ENCODE measurements around the gene TUBB4B.

Gene TUBB4B

DNA sequence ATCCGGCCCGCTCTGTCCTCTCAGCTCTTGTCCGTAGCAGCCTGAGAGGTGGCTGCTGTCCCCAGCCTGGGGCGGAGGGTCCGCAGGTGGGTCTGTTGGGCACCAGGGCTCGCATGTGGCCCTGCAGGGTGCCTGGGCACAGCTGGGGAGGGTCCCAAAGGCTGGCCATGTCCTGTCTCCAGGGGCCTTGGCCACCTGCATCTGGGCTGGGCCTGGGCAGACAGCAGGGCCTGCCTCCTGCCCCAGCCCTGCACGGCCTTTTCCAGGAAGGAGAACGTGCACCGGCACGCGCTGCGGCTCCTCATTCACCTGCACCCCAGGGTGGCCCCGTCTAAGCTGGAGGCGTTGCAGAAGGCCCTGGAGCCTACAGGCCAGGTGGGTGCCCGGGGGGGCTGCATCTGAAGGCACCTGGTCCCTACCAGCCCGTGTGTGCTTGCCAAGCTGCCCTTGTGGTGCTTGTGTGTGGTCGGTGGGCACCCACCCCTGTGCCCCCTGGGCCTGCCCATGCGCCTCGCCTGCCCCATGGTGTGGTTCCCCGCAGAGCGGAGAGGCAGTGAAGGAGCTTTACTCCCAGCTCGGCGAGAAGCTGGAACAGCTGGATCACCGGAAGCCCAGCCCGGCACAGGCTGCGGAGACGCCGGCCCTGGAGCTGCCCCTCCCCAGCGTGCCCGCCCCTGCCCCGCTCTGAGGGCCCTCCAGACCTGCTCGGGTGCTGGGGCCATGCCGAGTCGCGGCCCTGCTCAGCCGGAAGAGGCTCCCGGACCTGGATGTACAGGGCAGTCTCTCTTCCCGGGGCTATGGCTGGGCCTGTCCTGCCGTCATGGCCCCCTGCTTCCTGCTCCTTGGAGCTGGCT lies 31.4 kb downstream of the TUBB4B start:
- no peak for DNase-seq (ENCODE audit: low read depth)

DNA sequence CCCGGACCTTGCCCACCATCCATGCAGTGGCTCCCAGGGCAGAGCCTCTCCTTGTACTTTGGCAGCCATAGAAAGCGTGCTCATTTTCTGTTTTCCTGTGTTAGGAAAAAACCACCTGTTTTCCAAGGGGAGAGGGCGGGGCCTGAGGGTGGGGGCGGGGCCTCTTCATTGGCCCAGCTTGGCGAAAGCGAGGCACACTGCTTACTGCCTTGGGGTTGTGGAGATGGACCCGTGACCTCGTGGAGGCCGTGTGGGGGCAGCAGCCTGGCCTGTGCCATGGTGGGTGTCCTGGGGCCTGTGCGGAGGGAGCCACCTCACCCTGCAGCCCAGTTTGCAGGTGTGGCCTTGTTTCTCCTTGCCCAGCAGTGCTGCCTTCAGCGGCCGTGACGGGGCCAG lies 32.0 kb downstream of the TUBB4B start:
- DNase-seq (ENCODE audit: low read depth), result no peak

DNA sequence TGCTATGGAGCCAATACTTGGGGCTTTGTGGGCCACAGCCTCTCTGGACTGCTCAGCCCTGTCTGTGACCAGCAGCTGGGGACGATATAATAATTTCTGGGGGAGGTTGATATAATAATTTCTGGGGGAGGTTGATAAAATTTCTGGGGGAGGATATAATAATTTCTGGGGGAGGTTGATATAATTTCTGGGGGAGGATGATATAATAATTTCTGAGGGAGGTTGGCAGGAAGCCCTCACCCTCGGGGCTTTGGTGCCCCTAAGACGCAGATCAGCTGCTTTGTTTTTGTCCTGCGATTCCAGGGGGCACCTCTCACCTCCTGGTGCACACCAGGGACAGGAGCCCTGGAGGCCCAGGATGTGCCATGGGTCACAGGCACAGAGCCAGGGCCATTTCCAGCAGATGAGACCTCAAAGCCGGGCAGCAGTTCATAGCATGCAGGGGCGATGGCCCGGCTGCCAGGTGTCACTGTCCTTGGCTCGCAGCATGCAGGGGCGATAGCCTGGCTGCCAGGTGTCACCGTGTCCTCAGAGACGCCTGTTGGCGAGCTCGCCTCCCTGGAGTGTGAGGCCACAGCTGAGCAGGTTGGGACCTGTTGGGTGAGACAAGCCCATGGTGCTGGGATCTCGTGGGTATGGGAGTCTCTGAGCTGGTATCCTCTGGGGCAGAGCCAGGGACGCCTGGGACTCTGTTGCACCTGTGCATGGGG lies 32.7 kb downstream of the TUBB4B start:
- no peak for DNase-seq (ENCODE audit: low read depth)

DNA sequence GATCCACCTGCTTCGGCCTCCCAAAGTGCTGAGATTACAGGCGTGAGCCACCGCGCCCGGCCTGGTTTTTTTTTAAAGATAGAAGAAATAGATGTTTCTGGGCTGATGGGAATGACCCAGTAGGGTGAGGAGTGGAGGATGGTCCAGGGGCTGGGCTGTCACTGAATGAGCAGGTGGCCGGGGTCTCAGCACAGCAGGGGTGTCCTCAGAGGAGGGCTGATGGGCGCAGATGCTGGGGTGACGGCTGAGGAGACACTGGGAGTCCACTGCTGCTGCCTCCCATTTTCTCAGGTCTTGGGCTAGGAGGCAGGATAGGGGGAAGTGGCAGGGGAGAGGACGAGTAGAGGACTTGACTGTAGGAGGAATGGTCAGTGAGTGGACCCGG lies 34.1 kb downstream of the TUBB4B start:
- DNase-seq (ENCODE audit: low read depth), result no peak

DNA sequence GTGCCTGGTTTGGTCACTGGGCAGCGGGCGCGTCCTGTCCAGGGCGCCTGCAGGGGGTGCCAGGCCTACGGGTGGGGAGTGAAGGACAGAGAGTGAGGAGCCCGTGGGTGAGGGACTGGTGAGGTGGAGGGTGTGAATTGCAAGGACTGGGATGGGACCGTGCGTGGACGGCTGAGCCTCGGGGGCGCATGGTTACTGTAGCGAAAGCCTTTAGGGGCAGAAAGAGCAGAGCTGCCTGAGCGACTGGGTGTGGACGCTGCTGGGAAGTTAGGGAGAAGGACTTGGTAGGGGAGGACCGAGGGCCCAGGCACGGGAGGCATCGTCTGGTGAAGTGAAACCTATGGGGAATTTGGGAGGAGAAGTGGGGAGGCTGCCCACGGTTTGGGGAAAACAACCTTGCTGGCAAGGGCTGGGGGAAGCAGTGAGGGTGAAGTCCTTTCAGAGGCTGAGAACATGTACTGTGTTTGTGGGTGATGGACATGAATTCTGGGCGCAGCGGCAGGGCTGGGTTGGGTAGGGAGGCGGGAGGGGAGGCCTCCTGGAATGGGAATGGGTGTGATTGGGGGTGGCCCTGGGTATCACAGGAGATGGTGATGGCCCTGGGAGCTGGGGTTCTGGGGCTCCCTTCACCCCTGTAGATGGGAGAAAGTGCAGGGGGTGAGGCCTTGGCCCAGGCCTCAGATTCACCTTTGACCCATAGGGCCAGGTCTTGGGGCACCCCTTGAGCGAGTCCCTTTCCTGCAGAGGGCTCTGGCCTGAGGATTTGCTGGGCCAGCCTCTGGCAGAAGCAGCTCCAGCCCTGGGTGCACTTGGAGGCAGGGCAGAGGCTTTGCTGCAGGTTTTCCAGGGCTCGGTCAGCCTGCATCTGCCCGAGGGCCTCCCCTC lies 34.7 kb downstream of the TUBB4B start:
- DNase-seq (ENCODE audit: low read depth), result no peak

DNA sequence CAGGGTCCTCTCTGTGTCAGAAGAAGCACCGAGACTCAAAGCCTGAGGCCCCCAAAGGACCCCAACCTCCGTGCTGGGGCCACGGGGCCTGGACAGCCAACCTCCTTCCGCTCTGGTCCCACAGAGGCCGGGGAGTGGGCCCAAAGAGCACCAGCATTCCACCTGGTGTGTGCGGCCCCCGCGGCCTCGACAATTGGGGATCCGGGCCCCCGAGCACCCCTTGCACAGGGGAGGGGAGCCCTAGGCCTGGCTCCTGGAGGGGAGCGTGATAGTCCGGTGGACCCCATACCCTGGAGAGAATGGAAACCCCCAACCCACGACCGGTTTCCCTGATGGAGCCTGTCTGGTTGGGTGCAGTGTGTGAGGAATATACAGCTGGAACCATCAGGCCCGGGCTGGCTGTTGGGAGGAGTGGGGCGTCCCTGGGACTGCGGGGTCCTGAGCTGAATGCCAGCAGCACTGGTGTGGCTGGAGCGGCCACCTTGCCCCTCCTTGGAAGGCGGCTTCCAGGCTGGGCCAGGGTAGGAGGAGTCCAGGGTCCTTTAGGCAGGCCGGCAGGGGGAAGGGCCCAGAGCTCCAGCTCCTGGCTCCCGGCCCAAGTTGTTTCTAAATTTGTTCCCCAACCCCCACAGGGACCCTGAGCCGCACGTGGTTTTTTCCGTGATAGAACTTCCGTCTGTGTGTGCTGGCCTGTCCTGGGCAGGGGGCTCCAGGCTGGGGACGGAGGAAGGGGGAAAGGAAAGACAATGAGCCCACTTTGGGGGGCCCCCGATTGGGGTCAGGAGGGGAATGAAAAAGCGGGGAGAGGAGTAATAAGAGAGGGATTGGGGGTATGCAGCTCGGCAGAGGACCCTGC lies 35.6 kb downstream of the TUBB4B start:
- no peak for DNase-seq (ENCODE audit: low read depth)

DNA sequence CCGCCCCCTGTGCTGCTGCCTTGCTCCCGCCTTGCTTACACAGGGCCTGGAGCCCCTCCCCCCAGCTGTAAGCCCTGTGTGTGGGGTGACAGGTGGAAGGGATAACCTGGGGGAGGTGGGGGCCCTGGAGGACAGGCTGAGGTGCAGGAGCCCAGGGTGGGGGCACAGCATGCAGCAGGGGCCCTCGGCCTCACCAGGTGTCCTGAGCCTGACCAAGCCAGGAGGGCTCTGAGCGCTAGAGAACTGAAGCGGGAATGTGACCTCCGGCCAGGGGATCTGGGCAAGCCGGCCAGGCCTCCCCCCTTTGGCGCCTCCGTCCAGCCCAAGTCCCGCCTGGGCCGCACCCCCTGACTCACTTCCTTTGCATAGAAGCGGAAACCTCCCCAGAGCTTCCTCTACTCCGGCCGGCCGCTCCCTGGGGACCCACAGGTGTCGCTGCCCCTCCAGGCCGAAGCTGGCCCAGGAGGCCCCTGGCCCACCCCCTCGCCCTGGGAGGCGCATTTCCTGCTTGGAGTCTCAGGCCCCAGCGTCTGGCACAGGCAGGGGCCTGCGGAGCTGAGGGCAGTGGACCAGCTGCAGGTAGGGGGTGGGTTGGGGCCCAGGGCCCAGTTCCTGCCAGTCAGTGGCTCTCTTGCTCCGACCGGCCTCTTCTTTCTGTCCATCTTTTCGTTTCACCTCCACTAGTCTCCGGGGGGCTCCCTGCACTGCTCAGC lies 36.4 kb downstream of the TUBB4B start, which contains the start of gene TOR4A:
TSS of gene TOR4A (plus strand) at position 398 of the 713 bp plus-strand sequence. CDS start 964 bp downstream, outside the sequence.
- no peak for DNase-seq (ENCODE audit: low read depth)

DNA sequence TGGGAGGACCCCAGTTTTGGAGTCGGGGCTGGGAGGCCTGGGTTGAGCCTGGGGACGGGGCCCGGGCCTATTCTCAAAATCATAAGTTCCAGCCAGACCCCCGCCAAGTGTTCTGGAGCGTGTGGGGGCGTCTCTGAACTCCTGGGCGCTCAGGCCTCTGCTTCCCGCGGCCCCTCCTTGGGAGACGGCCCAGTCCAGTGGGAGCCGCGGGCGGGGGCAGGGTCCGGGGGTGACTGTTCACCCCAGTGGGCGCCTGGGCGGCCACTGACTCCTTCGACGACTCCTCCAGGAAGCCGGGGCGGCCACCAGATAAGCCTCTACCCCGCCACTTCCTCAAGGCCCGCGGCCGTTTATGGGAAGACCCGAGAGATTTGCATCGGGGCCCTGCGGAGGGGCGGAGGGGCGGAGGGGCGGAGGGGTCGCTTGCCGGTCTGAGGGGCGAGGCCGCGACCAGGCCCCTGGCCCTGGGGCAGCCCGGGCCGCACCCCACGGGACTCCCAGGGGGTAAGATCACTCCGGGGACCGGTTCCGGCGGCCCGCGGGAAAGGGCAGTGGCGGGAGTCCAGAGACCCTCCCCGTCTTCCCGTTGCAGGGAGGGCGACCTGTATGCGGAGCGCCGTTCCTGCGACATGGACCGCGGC lies 37.1 kb downstream of the TUBB4B start:
- no peak for DNase-seq (ENCODE audit: low read depth)

DNA sequence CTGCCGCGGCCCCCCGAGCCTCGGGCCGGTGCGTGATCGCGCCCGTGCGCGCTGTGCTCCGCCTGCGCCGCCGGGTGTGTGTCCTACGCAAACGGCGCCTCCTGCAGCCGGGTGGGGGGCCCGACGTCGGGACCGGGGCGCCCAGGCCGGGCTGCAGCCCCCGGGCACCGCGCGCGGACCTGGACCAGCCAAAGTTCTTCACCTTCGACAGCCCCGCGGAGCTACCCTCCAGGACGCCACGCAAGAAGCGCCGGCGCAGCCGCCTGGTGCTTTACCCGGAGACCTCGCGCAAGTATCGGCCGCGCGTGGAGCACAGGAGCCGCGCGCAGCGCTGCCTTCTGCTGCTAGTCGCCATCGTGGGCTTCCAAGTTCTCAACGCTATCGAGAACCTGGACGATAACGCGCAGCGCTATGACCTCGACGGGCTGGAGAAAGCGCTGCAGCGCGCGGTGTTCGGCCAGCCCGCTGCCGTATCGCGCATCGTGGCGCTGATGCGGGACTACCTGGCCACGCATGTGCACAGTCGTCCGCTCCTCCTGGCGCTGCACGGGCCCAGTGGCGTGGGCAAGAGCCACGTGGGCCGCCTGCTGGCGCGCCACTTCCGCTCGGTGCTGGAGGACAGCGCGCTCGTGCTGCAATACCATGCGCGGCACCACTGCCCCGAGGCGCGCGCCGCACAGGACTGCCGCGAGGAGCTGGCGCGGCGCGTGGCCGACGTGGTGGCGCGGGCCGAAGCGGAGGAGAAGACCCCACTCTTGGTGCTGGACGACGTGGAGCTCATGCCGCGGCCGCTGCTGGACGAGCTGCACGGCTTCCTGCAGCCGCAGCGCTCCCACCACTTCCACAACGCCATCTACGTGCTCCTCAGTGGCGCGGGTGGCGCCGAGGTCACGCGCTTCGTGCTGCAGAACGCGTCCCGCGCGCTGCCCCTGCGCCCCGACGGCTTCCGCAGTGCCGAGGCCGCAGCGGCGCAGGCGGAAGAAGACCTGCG lies 37.9 kb downstream of the TUBB4B start:
- no peak for DNase-seq (ENCODE audit: low read depth)

DNA sequence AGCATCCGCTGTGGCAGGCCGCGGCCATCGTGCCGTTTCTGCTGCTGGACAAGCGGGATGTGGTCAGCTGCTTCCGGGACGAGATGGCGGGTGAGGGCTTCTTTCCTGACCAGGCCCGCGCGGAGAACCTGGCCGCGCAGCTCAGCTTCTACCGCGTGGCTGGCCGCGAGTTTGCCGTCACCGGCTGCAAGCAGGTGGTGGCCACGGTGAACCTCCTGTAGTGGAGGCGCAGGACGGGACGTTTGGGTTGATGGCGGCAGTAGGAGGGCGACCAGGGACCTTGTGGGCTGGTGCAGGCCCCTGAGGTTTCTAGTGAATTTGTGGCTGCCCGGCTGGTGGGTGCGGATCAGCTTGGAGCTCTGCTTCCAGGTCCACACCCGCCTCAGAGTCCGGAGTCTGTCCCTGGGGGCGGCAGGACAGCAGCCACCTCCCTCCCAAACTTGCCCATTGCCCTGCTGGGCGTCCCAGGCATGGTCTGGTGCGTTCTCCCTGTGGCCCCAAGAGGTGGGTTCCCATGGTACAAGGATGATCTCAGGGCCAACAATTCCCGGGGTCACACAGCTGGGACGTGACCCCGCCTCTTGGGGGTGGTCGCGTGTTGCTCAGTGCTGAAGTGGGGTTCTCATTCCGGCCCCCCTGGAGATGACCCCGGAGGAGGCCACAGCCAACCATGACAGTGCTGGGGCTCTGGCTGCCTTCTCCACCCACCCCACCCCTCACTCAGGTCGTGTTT lies 38.8 kb downstream of the TUBB4B start:
- DNase-seq (ENCODE audit: low read depth), result no peak

DNA sequence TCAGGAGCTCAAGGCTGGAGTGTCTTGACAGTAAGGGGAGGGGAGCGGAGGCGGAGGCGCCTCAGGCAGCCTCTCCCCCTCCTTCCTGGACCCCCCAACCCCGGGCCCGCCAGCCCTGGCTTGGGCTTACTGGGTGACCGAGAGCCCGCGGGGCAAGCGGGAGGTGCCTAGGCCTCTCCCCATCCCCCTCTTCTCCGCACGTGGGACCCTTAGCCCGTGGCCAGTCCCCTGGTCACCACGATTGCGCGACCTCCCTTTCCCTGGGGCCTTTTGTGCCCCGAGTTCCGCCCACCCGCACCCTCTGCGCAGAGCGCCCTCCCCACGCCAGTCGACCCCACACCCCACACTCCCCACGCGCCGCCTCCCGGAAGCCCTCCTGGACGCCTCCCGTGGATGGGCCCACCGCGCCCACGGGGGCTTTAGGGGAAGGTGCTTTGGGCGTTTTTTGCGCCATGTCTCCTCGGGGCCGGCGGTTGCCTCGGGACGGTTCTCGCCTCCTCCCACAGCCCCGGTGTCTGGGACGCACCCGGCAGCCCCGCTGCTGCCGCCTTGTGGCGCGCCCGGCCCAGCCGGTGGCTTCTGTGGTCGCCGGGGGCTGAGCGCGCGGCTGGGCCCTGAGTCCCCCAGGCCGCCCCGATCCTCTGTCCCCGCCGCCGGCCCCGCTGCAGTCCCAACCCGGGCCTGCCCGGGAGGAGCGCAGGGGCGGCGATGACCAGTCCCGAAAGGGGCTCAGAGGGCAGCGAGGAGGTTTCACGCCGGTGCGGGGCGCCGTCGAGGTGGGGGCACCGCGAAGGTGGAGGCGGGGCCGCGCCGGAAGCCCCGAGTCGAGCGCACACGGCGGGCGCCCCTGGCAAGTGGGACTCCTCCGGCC lies 39.6 kb downstream of the TUBB4B start:
- no peak for DNase-seq (ENCODE audit: low read depth)

DNA sequence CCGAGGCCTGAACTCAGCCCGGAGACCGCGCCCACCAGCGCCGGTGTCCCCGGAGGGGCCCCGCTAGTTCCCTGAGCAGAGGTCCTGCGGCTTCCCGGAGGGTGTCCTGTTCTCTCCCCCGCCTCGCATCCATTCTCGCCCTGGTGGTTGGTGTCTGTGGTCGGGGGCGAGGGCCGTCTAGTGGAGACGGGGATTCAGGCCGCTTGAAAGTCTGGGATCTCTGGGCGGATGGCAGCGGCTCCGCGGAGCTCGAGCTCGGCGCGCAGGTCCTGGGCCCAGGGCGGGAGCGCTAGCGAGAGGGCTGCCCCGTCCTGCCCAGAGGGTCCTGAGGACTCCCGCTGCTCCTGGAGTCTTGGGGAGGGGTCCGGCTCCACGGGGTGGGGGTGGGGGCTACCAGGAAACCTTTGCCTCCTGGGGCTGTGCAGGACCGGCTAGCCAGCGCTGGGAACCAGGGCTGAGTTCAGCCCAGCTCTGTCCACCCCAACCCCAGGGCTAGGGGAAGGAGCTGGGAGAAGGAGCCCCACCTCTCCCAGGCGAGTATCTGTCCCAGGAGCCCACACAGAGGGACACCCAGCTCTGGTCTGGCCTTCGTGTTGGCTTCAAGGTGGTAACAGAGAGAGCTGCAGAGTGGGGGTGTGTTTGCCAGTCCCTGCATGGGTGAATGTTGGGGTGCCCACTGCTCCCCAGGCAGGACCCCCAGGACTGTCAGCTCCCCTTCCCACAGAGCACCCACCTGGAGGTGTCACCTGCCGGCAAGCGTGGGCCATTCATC lies 40.4 kb downstream of the TUBB4B start:
- DNase-seq (ENCODE audit: low read depth), result no peak

DNA sequence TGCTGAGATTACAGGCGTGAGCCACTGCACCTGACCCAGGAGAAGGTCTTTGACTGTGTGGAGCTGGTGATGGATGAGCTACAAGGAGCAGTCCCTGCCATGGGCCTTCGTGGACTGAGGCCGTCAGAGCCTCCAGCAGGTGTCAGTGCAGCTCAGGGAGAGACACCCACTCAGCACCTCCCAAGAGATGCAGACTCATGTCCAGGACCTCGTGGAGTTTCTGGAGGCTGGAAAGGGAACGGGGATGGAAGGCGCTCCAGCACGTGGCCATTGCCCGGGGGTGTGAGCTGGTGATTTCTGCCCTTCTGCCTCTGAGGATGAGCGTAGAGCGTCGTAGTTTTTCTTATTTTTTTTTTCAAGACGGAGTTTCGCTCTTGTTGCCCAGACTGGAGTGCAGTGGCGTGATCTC lies 45.9 kb downstream of the TUBB4B start:
- no peak for DNase-seq (ENCODE audit: low read depth)

DNA sequence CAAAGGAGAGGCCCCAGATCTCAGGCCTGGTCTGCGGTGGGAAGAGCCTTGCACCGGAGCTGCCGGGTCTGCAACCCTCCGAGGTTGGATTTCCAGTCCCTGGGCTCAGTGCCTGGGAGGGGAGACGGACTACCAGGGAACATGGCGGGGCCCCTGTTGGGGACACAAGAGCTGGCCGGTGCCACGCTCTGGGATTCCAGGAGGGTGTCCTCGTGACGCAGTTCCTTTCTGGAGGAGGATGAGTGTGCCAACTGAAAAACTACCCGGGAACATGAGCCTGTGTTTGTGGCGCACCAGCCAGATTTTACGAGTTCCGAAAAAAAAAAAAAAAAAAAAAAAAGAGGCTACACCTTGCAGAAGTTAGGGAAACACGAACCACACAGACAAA lies 52.0 kb downstream of the TUBB4B start:
- DNase-seq (ENCODE audit: low read depth), result no peak

Data from T-helper 22 cell (primary cell).